Fibroblast of pulmonary artery (primary cell): ENCODE measurements around the gene ETFA.

ENCODE experiments used
- DNase-seq: peaks from one replicate; pipeline ENCODE4 v3.0.0-alpha.2; 2010; ENCODE audit warnings: low read depth
- H3K4me3 ChIP-seq: replicated peaks from 2 replicates; pipeline ENCODE4 v1.5.1; 2011; ENCODE audit warnings: low read depth, mild to moderate bottlenecking, control low read depth, low read length, moderate library complexity
- TF ChIP-seq, protein P1 (sequence below): IDR thresholded peaks from 2 replicates; pipeline ENCODE4 v1.5.1; 2011; ENCODE audit warnings: mild to moderate bottlenecking, control low read depth, low read length, inconsistent platforms; ENCODE audit errors: missing control alignments

The ETFA gene

DNA sequence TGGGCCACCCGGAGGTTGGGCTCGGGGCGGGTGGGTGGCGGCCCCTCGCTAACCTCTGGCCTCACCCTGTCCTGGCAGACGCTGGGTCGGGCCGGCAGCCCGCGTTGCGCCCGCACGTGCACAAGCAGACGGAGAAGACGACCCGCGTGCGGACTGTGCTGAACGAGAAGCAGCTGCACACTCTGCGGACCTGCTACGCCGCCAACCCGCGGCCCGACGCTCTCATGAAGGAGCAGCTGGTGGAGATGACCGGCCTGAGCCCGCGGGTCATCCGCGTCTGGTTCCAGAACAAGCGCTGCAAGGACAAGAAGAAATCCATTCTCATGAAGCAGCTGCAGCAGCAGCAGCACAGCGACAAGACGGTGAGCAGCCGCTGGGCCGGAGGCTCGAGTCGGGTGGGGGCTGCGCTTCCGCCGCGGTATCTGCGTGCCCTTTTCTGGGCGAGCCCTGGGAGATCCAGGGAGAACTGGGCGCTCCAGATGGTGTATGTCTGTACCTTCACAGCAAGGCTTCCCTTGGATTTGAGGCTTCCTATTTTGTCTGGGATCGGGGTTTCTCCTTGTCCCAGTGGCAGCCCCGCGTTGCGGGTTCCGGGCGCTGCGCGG lies 29.0 kb upstream of the ETFA start:
- TF ChIP-seq, protein P1, sequence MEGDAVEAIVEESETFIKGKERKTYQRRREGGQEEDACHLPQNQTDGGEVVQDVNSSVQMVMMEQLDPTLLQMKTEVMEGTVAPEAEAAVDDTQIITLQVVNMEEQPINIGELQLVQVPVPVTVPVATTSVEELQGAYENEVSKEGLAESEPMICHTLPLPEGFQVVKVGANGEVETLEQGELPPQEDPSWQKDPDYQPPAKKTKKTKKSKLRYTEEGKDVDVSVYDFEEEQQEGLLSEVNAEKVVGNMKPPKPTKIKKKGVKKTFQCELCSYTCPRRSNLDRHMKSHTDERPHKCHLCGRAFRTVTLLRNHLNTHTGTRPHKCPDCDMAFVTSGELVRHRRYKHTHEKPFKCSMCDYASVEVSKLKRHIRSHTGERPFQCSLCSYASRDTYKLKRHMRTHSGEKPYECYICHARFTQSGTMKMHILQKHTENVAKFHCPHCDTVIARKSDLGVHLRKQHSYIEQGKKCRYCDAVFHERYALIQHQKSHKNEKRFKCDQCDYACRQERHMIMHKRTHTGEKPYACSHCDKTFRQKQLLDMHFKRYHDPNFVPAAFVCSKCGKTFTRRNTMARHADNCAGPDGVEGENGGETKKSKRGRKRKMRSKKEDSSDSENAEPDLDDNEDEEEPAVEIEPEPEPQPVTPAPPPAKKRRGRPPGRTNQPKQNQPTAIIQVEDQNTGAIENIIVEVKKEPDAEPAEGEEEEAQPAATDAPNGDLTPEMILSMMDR, result no peak
- DNase-seq, result peak; percentile 35
- no peak overlapping the region for H3K4me3 ChIP-seq

- peak; percentile 33 for DNase-seq
- no peak overlapping the region for H3K4me3 ChIP-seq
- TF ChIP-seq, protein P1, result no peak
These were observed 28.3 kb upstream of the ETFA start for GRCh38 chr15:76339305-76340197.

- H3K4me3 ChIP-seq, result no peak overlapping the region
- TF ChIP-seq, protein P1, result no peak
- DNase-seq, result no peak
These were observed 27.4 kb upstream of the ETFA start for GRCh38 chr15:76338486-76339304.

DNA sequence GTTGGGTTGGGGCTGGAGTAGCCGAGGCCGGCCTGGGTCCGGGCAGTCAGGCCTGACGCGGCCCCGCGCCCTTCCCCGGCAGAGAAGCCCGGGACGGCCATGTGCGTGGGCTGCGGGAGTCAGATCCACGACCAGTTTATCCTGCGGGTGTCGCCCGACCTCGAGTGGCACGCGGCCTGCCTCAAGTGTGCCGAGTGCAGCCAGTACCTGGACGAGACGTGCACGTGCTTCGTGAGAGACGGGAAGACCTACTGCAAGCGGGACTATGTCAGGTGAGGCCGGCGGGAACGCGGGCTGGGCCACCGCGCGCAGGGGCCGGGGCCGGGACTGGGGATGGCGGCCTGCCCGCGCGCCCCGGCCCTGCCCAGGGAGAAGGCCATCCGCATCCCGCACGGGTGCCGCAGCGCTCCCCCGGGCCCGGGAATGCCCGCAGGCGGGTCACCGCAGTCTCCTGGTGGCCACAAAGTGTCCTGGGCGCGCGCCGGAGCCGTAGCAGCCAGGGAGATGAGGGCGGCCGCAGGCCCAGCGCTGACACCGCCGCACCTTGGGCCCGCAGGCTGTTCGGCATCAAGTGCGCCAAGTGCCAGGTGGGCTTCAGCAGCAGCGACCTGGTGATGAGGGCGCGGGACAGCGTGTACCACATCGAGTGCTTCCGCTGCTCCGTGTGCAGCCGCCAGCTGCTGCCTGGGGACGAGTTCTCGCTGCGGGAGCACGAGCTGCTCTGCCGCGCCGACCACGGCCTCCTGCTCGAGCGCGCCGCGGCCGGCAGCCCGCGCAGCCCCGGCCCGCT lies 26.6 kb upstream of the ETFA start:
- H3K4me3 ChIP-seq, result peak overlapping the region; percentile 51
- DNase-seq, result no peak
- TF ChIP-seq, protein P1, result no peak

DNA sequence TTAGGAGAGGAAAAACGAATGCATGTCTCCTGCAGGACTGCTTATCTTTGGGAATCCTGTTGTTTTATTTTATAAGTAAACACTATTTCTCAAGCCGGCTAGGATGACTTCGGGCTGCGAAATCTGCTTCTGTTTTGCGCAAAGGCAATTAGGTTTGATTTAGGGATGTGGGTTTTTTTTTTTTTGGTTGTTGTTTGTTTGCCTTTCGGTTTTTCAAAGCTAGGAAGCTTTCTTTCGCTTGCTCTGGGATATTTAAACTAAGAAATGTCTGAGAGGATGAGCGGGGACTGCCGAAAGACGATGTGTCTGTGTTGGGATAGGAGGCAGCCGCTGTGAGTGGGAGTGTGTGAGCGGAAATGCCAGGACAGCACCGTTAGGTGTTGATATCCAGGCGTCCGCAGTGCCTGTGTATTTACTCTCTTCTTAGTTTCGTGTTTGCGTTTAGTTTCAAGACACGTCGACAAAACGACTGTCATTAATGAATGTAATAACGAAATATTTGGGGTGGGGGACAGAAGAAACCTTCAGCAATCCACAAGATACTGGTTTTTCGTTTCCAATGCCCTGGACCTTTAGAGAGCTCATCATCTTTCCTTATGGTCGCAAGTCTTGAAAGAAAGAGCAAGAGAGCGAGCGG lies 25.9 kb upstream of the ETFA start:
- DNase-seq, result peak; percentile 35
- TF ChIP-seq, protein P1, result no peak
- H3K4me3 ChIP-seq, result peak overlapping the region; percentile 51
